ENCODE measurements around the gene PMAIP1.

DNA sequence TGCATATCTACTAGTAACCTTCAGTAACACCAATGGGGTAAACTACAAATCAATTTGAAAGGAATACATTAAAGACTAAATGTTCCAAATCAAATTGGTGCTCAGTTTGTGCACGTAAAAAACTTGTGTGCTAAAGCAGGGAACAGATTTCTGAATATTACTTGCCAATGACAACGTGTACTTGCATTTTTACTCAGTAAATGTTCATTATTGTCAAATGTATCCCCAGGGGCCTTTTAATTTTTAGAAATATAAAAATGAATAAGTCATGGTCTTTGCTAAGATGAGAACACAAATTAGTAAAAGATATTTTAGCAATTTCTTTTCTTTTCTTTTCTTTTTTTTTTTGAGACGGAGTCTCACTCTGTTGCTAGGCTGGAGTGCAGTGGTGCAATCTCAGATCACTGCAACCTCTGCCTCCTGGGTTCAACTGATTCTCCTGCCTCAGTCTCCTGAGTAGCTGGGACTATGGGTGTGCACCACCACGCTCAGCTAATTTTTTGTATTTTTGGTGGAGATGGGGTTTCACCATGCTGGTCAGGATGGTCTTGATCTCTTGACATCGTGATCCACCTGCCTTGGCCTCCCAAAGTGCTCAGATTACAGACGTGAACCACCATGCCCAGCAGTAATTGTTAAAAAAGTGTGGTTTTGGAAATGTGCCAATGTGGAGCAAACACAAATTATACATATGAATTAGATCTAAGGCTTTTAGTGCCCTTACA, 52.6 kb downstream of the PMAIP1 start:
- no peak for TF ChIP-seq FOXM1 (IDR thresholded peaks at IDR 0.05; ENCODE audit: low read depth)
- TF ChIP-seq CHD2 (IDR thresholded peaks at IDR 0.05; ENCODE audit: low read length, partially characterized antibody): no peak
- TF ChIP-seq CTCF (IDR thresholded peaks at IDR 0.05): no peak
